Activated CD4-positive, alpha-beta T cell treated with anti-CD3 and anti-CD28 coated beads for 36 hours (primary cell): ENCODE measurements around the gene PPIL4. TPM values are rescaled to one million over a fixed set of nuclear protein-coding genes. Genes with fewer than 3 reads are reported as not detected.

Experiments
- total RNA-seq, 2 experiments: library from RNA; stranded (reverse); gene quantifications; one replicate each; pipeline ENCODE4 v1.2.3, GENCODE V29; 2021

Gene PPIL4
- total RNA-seq, 2 experiments from 2014 or later: 22.6 to 26.8 TPM

Other genes with a start within 250 kb of the PPIL4 start
- gene TAB2, start 228.3 kb downstream of the PPIL4 start, total RNA-seq: 10 to 100 TPM; 65.8 to 94.1 TPM
- 1 to 10 TPM; 4.7 to 5.3 TPM for gene SUMO4, start 145.8 kb downstream of the PPIL4 start, total RNA-seq
- gene ZC3H12D, start 61.0 kb downstream of the PPIL4 start, total RNA-seq: 10 to 100 TPM; 72.2 to 89.9 TPM
- 10 to 100 TPM; 15.9 to 17.3 TPM for gene GINM1, start 20.3 kb upstream of the PPIL4 start, total RNA-seq
- gene KATNA1, start 102.7 kb upstream of the PPIL4 start, total RNA-seq: 10 to 100 TPM; 18.1 to 21.6 TPM
- 10 to 100 TPM; 21.2 to 23.5 TPM for gene LATS1, start 172.1 kb upstream of the PPIL4 start, total RNA-seq
- 10 to 100 TPM; 80.5 to 89.4 TPM for gene NUP43, start 200.5 kb upstream of the PPIL4 start, total RNA-seq
- gene PCMT1, start 203.7 kb upstream of the PPIL4 start, total RNA-seq: 10 to 100 TPM; 90.1 to 91.3 TPM